Activated CD8-positive, alpha-beta memory T cell treated with anti-CD3 and anti-CD28 coated beads, Interleukin-2, amount 10 ng/mL, durations not matched to agents 7 days and 5 days (primary cell): ENCODE data around the gene CBLN1. TPM values are rescaled to one million over a fixed set of nuclear protein-coding genes. Genes with fewer than 3 reads are reported as not detected.

Experiments used
- ATAC-seq: fragments of 150-1000 bp; cut with Tn5 transposase; one replicate; pipeline ENCODE4 v1.10.0; 2021; ENCODE audit warnings: moderate library complexity
- CTCF ChIA-PET: fragments of 350-600 bp; sonication (Branson Sonifier 250); formaldehyde crosslinking; loops from one replicate; lab custom pipeline; 2021; ENCODE audit warnings: antibody characterized with exemption; lab: Charles Lee
- DNase-seq: peaks from one replicate; pipeline ENCODE4 v3.0.0-alpha.2; 2020
- H3K27ac Mint-ChIP-seq: one replicate; pipeline ENCODE4 v1.8.0; 2021; ENCODE audit warnings: mild to moderate bottlenecking, mixed read lengths
- H3K27me3 Mint-ChIP-seq: one replicate; pipeline ENCODE4 v1.8.0; 2021; ENCODE audit warnings: mixed read lengths
- H3K36me3 Mint-ChIP-seq: one replicate; pipeline ENCODE4 v1.8.0; 2021; ENCODE audit warnings: mild to moderate bottlenecking, mixed read lengths
- H3K4me1 Mint-ChIP-seq: one replicate; pipeline ENCODE4 v1.8.0; 2021; ENCODE audit warnings: mixed read lengths
- H3K4me3 Mint-ChIP-seq: one replicate; pipeline ENCODE4 v1.8.0; 2021; ENCODE audit warnings: mild to moderate bottlenecking, moderate library complexity, mixed read lengths
- H3K9me3 Mint-ChIP-seq: one replicate; pipeline ENCODE4 v1.8.0; 2022; ENCODE audit warnings: low read depth, mixed read lengths
- total RNA-seq, 2 experiments: library from RNA; stranded (reverse); gene quantifications; one replicate each; pipeline ENCODE4 v1.2.3, GENCODE V29; 2021

Gene CBLN1
- total RNA-seq: not detected

GRCh38 chr16:49281480-49281842 lies at the start of gene CBLN1:
CBLN1 (minus strand) TSS chr16:49281838; CDS start chr16:49281465, 373 bp downstream.
- peak within 1 kb of the TSS; percentile 54 for H3K27ac Mint-ChIP-seq
- H3K4me3 Mint-ChIP-seq: peak within 1 kb of the TSS; percentile 24
- peaks cover 8% of the 10 kb centered on the region for H3K36me3 Mint-ChIP-seq
- CTCF ChIA-PET: no interaction called here
- DNase-seq (no peak), ATAC-seq (no peak)
- H3K4me1 Mint-ChIP-seq: peaks cover 8% of the 10 kb centered on the region
- peaks cover 2% of the 10 kb centered on the region for H3K9me3 Mint-ChIP-seq
- peaks cover 80% of the 10 kb centered on the region for H3K27me3 Mint-ChIP-seq

DNA sequence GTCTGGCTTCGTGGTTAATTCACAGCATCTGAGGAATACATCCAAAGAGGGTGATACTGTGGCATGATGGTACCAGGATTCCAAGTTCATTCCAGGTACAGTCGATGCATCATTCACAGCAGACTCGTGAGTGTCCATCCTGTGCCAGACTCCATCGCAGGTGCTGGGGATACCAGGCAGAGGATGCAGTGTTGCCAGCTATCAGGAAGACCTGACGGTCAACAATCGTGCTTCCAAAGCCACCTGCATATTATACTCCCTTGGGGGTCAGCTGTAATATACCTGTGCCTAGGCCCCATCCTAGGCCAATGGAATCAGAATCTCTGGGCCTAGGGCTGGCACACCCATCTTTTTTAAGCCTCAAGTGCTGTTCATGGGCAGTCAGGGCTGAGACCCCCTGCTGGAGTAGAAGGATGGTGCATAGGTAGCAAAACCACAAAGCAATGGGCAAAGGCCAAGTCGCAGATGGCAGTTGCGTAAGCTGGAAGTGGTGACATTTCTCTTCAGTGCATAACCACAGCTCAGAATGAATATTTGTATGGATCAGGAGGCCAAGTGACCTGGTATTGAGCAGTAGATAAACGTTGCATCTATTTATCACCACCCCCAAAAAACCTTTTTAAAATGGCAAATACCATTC lies 49.0 kb upstream of the CBLN1 start:
- Mint-ChIP-seq H3K4me1 (no peaks in the 10 kb centered on the region), H3K27ac (no peak overlapping the region), H3K36me3 (no peaks in the 10 kb centered on the region), H3K9me3 (no peaks in the 10 kb centered on the region), H3K4me3 (no peak overlapping the region), H3K27me3 (no peaks in the 10 kb centered on the region)
- DNase-seq (no peak), ATAC-seq (no peak)
- CTCF ChIA-PET: no interaction called here

DNA sequence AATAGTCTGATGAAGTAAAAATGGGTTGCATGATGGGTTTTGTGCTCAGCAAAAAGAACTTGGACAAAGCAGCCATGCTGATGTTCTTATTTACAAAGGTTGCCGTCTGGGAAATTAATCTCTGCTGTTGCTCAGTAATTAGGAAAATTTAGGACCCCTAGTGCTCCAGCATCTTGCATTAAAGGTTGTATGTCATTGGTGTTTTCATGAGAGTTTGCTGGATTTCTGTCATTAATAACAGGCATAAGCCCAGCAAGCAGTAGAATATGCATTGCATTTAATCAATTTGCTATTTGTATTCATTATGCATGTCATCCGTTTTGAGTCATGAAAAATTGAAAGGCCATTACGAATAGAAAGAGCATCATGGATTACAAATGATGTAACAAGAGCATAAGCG lies 46.7 kb upstream of the CBLN1 start:
- ATAC-seq (no peak), DNase-seq (no peak)
- Mint-ChIP-seq H3K27me3 (no peaks in the 10 kb centered on the region), H3K27ac (no peak overlapping the region), H3K9me3 (no peaks in the 10 kb centered on the region), H3K36me3 (no peaks in the 10 kb centered on the region), H3K4me1 (no peaks in the 10 kb centered on the region), H3K4me3 (no peak overlapping the region)
- CTCF ChIA-PET: no interaction called here

- Mint-ChIP-seq H3K4me3 (no peak overlapping the region), H3K4me1 (no peaks in the 10 kb centered on the region), H3K27ac (no peak overlapping the region), H3K36me3 (no peaks in the 10 kb centered on the region), H3K27me3 (no peaks in the 10 kb centered on the region), H3K9me3 (no peaks in the 10 kb centered on the region)
- DNase-seq: no peak
- no peak for ATAC-seq
- CTCF ChIA-PET: no interaction called here
These were observed 45.8 kb upstream of the CBLN1 start for GRCh38 chr16:49327466-49327865.

DNA sequence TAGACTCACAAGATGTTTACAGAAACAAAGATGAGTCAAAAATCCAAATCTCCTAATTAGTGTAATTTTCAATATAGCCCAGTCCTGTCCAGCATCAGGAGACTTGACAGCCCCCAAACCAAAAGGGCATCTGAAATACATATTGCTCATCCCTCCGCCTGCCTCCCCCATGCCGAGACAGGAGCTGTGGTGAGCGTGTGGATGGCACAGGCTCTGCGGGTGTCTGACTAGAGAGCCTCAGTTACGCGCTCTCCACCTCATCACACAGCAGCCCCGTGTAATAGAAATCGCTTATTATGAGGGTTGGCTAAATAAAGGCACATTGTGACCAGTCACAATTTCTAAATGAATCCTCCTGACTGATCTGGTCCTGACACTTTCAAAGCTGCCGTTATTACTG lies 43.1 kb upstream of the CBLN1 start:
- H3K27ac Mint-ChIP-seq: no peak overlapping the region
- H3K4me1 Mint-ChIP-seq: no peaks in the 10 kb centered on the region
- no peak overlapping the region for H3K4me3 Mint-ChIP-seq
- DNase-seq (no peak), ATAC-seq (no peak)
- H3K36me3 Mint-ChIP-seq: no peaks in the 10 kb centered on the region
- CTCF ChIA-PET: no interaction called here
- H3K9me3 Mint-ChIP-seq: no peaks in the 10 kb centered on the region
- H3K27me3 Mint-ChIP-seq: no peaks in the 10 kb centered on the region

- ATAC-seq: no peak
- CTCF ChIA-PET: no interaction called here
- H3K27me3 Mint-ChIP-seq: no peaks in the 10 kb centered on the region
- no peak for DNase-seq
- H3K36me3 Mint-ChIP-seq: no peaks in the 10 kb centered on the region
- H3K27ac Mint-ChIP-seq: no peak overlapping the region
- H3K4me1 Mint-ChIP-seq: no peaks in the 10 kb centered on the region
- no peaks in the 10 kb centered on the region for H3K9me3 Mint-ChIP-seq
- no peak overlapping the region for H3K4me3 Mint-ChIP-seq
These were observed 34.0 kb upstream of the CBLN1 start for GRCh38 chr16:49315602-49316001.

DNA sequence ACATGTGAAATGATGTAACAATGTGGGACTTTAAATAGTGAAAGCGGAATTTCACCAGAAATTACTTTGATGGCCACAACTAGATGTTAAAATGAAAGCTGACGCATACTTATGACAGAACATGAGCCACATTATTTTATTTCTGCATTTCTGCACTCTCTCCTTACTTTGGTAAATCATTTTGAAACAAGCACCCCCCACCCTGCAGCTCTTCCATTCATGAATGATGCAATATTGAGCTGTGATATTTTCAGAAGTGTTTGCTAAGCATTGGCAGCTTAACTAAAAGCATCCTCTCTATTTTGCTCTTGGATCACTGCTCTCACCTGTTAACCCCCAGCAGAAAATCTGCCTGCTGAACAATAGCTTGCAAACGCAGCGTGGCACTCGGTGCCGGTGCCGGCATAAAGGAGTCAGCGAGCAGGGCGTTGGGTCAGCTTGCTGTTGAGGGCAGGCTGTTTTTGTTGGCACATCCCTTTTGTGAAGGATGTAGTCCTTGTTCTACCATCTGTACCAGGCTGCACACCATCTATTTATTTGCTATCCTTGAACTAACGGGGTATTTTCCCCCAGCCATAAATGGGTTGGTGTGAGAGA lies 30.8 kb upstream of the CBLN1 start:
- no peaks in the 10 kb centered on the region for H3K27me3 Mint-ChIP-seq
- ATAC-seq: no peak
- H3K9me3 Mint-ChIP-seq: no peaks in the 10 kb centered on the region
- H3K4me3 Mint-ChIP-seq: no peak overlapping the region
- CTCF ChIA-PET: no interaction called here
- H3K4me1 Mint-ChIP-seq: no peaks in the 10 kb centered on the region
- no peak for DNase-seq
- no peak overlapping the region for H3K27ac Mint-ChIP-seq
- no peaks in the 10 kb centered on the region for H3K36me3 Mint-ChIP-seq

- Mint-ChIP-seq H3K9me3 (no peaks in the 10 kb centered on the region), H3K27me3 (no peaks in the 10 kb centered on the region), H3K4me1 (no peaks in the 10 kb centered on the region), H3K4me3 (no peak overlapping the region), H3K36me3 (no peaks in the 10 kb centered on the region), H3K27ac (no peak overlapping the region)
- CTCF ChIA-PET: no interaction called here
- no peak for DNase-seq
- ATAC-seq: no peak
These were observed 30.2 kb upstream of the CBLN1 start for GRCh38 chr16:49311823-49312222.

DNA sequence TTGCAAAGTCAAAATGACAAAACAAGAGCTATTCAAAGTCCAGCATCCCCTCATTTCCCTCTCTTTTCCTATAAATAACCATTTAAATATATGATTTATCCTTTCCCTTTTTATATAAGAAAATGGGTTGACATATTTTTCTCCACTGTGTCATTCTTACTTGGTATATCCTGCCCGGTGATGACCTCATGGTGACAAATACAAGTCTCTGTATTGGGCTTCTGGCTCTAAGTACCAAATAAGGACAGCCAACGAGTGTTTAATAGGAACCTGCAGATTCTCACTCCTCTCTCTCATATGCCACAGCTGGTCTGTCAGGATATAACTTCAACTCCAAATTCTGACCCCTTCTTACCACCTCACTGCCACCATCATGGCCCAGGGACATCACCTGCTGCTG lies 25.5 kb upstream of the CBLN1 start:
- H3K4me1 Mint-ChIP-seq: no peaks in the 10 kb centered on the region
- no peak overlapping the region for H3K27ac Mint-ChIP-seq
- CTCF ChIA-PET: no interaction called here
- no peaks in the 10 kb centered on the region for H3K27me3 Mint-ChIP-seq
- ATAC-seq (no peak), DNase-seq (no peak)
- no peaks in the 10 kb centered on the region for H3K9me3 Mint-ChIP-seq
- H3K36me3 Mint-ChIP-seq: no peaks in the 10 kb centered on the region
- H3K4me3 Mint-ChIP-seq: no peak overlapping the region

DNA sequence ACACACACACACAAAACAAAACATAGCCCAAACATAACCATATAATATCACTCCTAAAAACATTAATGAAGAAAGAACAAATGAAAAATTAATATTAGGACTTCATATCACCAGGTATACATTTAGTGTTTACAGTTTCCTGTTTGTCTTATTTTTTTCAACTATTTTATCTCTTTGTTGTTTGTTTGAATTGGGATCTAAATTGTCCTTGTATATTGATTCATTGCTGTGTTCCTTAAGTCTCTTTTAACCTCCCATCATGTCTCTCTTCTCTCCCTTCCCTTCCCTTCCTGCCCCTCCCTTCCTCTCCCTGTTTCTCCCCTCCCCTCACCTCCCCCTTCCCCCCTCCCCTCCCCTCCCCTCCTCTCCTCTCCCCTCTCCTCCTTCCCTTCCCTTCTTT lies 23.8 kb upstream of the CBLN1 start:
- no peak for DNase-seq

GRCh38 chr16:49292413-49292812 lies 10.8 kb upstream of the CBLN1 start:
- no peaks in the 10 kb centered on the region for H3K9me3 Mint-ChIP-seq
- H3K36me3 Mint-ChIP-seq: no peaks in the 10 kb centered on the region
- DNase-seq (no peak), ATAC-seq (no peak)
- no peaks in the 10 kb centered on the region for H3K4me1 Mint-ChIP-seq
- H3K27ac Mint-ChIP-seq: no peak overlapping the region
- H3K27me3 Mint-ChIP-seq: peaks cover 3% of the 10 kb centered on the region
- CTCF ChIA-PET: no interaction called here
- no peak overlapping the region for H3K4me3 Mint-ChIP-seq

More for the DNA sequence above, 23.8 kb upstream of the CBLN1 start:
- no peaks in the 10 kb centered on the region for H3K27me3 Mint-ChIP-seq
- H3K27ac Mint-ChIP-seq: no peak overlapping the region
- no peak for ATAC-seq
- H3K36me3 Mint-ChIP-seq: no peaks in the 10 kb centered on the region
- H3K4me3 Mint-ChIP-seq: no peak overlapping the region
- CTCF ChIA-PET: no interaction called here
- H3K4me1 Mint-ChIP-seq: no peaks in the 10 kb centered on the region
- H3K9me3 Mint-ChIP-seq: no peaks in the 10 kb centered on the region

DNA sequence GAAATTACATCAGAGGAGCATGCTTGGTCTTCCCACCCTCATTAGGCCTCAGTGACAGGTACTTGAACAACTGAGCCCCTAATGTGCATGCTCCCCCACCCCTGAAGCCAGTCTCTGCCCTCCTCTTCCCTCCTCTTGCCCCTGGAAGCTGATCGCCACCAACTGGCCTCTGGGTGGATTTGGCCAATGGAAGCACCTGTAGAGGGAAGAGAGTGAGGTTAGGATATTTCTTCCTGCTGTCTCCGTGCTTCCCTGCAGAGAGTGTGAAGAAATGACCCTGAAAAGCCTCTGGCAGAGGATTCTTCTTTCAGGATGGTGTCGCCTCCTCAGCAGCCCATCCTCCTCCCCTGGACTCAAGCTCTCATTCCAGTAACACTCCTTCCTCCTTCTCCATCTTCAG lies 5.9 kb upstream of the CBLN1 start:
- Mint-ChIP-seq H3K36me3 (peaks cover 3% of the 10 kb centered on the region), H3K27me3 (peaks cover 34% of the 10 kb centered on the region), H3K4me1 (peaks cover 4% of the 10 kb centered on the region), H3K4me3 (no peak overlapping the region), H3K27ac (no peak overlapping the region), H3K9me3 (peaks cover 2% of the 10 kb centered on the region)
- DNase-seq (no peak), ATAC-seq (no peak)
- CTCF ChIA-PET: no interaction called here

GRCh38 chr16:49284962-49285361 lies 3.3 kb upstream of the CBLN1 start:
- H3K4me1 Mint-ChIP-seq: peaks cover 8% of the 10 kb centered on the region

DNA sequence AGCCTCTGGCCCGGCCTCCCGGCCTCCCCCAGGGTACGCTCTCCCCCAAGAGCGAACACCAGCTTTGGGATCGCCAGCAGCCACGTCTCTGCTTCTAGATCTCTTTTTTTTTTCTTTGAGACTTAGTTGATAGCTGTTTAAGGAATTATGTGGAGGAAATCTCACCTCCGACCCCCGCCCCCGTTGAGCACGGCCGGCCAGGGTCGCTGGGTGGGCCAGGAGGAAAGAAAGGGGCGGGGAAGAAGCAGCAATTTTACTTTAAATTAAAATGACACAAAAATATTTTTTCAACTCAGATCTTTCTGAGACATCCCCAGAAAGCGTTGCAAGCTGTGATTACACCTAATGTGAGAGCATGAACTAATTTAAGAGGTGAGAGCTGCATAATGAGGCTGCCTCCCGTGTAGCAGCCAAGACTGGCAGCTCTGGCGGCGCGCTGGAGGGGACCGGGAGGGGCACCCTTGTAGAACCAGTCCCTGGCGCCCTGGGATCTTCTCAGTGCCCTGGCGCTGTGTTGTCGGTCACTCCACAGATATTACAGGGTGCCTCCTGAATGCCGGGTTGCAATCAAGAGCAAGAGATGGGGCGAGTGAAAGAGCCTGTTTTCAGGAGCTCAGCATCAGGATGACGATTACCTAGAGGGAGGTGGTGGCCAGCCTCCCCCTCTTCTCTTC lies 1.9 kb upstream of the CBLN1 start:
- CTCF ChIA-PET: no interaction called here
- H3K9me3 Mint-ChIP-seq: peaks cover 2% of the 10 kb centered on the region
- no peak for ATAC-seq
- H3K27me3 Mint-ChIP-seq: peaks cover 63% of the 10 kb centered on the region
- peaks cover 8% of the 10 kb centered on the region for H3K36me3 Mint-ChIP-seq
- H3K27ac Mint-ChIP-seq: no peak overlapping the region
- peaks cover 8% of the 10 kb centered on the region for H3K4me1 Mint-ChIP-seq
- no peak for DNase-seq
- no peak overlapping the region for H3K4me3 Mint-ChIP-seq

More at GRCh38 chr16:49284962-49285361, 3.3 kb upstream of the CBLN1 start:
- H3K36me3 Mint-ChIP-seq: peaks cover 3% of the 10 kb centered on the region
- H3K27me3 Mint-ChIP-seq: peaks cover 49% of the 10 kb centered on the region
- no peak for ATAC-seq
- H3K9me3 Mint-ChIP-seq: peaks cover 2% of the 10 kb centered on the region
- CTCF ChIA-PET: no interaction called here
- DNase-seq: no peak
- no peak overlapping the region for H3K4me3 Mint-ChIP-seq
- H3K27ac Mint-ChIP-seq: no peak overlapping the region
